OCI-LY7 (cell line): ENCODE results near the gene PDE11A.

Source experiments
- EZH2phosphoT487 ChIP-seq: fragments of 200-600 bp; sonication (generic); IDR thresholded peaks from 2 replicates; pipeline ENCODE4 v1.6.1; 2018; ENCODE audit warnings: low read depth, borderline replicate concordance, mild to moderate bottlenecking, mixed run types, antibody characterized with exemption, low read length, moderate library complexity, mixed read lengths
- TF ChIP-seq, protein P1 (sequence below): fragments of 200-600 bp; sonication (generic); conservative IDR thresholded peaks from 2 replicates; pipeline ENCODE4 v1.5.1; 2014; ENCODE audit warnings: mild to moderate bottlenecking, antibody characterized with exemption, low read length, moderate library complexity, mixed read lengths

DNA sequence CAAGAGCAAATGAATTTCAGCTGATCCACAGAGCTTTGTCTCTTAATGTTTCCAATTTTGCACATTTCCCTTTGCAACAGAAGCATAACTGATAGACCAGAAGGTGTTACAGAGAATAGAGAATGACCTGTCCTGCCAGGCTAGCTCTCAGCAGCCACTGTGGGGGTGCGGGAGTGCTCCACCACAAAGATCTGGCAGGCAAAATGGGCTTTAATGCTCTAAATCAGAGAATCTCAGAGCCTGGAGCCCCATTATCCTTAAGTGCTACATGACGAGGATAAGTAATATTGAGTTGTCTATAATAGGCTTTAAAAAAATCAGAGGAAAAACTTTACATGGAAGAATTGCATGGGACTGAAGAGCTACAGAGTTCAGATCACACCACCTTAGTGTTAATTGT is 245.7 kb downstream of the PDE11A start:
- TF ChIP-seq EZH2phosphoT487 = no peak
- TF ChIP-seq, protein P1, sequence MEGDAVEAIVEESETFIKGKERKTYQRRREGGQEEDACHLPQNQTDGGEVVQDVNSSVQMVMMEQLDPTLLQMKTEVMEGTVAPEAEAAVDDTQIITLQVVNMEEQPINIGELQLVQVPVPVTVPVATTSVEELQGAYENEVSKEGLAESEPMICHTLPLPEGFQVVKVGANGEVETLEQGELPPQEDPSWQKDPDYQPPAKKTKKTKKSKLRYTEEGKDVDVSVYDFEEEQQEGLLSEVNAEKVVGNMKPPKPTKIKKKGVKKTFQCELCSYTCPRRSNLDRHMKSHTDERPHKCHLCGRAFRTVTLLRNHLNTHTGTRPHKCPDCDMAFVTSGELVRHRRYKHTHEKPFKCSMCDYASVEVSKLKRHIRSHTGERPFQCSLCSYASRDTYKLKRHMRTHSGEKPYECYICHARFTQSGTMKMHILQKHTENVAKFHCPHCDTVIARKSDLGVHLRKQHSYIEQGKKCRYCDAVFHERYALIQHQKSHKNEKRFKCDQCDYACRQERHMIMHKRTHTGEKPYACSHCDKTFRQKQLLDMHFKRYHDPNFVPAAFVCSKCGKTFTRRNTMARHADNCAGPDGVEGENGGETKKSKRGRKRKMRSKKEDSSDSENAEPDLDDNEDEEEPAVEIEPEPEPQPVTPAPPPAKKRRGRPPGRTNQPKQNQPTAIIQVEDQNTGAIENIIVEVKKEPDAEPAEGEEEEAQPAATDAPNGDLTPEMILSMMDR = no peak
